Body of pancreas (tissue), 4 donors: Measurements from ENCODE around the gene TDP2.

ENCODE experiments used
- CTCF ChIP-seq, 7 experiments: fragments of 450-650 bp in 4 of 7; fragments of 200-600 bp in 3 of 7; sonication (generic) in 3 of 7; IDR thresholded peaks; one replicate each; pipeline ENCODE4 v1.5.1; 2016 to 2019; ENCODE audit warnings: antibody characterized with exemption in 7 of 7
- POLR2A ChIP-seq, 3 donors: fragments of 450-650 bp; IDR thresholded peaks; one replicate each; pipeline ENCODE4 v1.6.1; 2016; ENCODE audit warnings: antibody characterized with exemption in 3 of 3, mild to moderate bottlenecking in 2 of 3

GRCh38 chr6:24659561-24659960, 7.1 kb downstream of the TDP2 start:
- TF ChIP-seq CTCF (IDR thresholded peaks at IDR 0.05) (no peak), POLR2A (IDR thresholded peaks at IDR 0.05) (no peak)
